H1 (cell line): ENCODE measurements around the gene MMP20. TPM values are rescaled to one million over a fixed set of nuclear protein-coding genes. Genes with fewer than 3 reads are reported as not detected.

Experiments used
- CTCF ChIA-PET: fragments of 300-600 bp; sonication (Branson Sonifier 250); formaldehyde crosslinking; loops from one replicate; lab custom pipeline; 2021; ENCODE audit not compliant: partially characterized antibody; lab: Charles Lee
- POLR2A ChIA-PET: fragments of 300-600 bp; sonication (Branson Sonifier 250); formaldehyde crosslinking; loops from one replicate; lab custom pipeline; 2021; ENCODE audit warnings: inconsistent platforms; ENCODE audit not compliant: partially characterized antibody; lab: Charles Lee
- DNase-seq, 2 experiments: peaks; one replicate each; pipeline versions ENCODE4 v3.0.0 to v3.0.0-alpha.2; 2010 to 2022; ENCODE audit warnings: low spot score in 2 of 2, low read depth in 1 of 2, mixed read lengths in 1 of 2
- FAIRE-seq: peaks from 2 replicates; lab custom pipeline; 2011; peaks lifted over from hg19 to GRCh38; lab: Jason Lieb, UNC
- H2AFZ ChIP-seq: 2 replicates; pipeline ENCODE4 v1.8.1; 2012; ENCODE audit warnings: low read length, inconsistent platforms
- H2AK5ac ChIP-seq: 2 replicates; pipeline ENCODE4 v1.6.1; 2013; ENCODE audit warnings: low read depth, low read length
- H2BK120ac ChIP-seq: replicated peaks from 2 replicates; pipeline ENCODE3; 2013; ENCODE audit warnings: low read depth, low read length, inconsistent platforms
- H2BK12ac ChIP-seq: 2 replicates; pipeline ENCODE4 v1.6.1; 2013; ENCODE audit warnings: low read depth, low read length
- H2BK15ac ChIP-seq: 2 replicates; pipeline ENCODE4 v1.6.1; 2013; ENCODE audit warnings: low read length
- H2BK20ac ChIP-seq: 2 replicates; pipeline ENCODE4 v1.6.1; 2013; ENCODE audit warnings: low read length
- H2BK5ac ChIP-seq: 2 replicates; pipeline ENCODE4 v1.6.1; 2013; ENCODE audit warnings: low read depth, low read length
- H3K14ac ChIP-seq: 2 replicates; pipeline ENCODE4 v1.6.1; 2013; ENCODE audit warnings: inconsistent platforms; ENCODE audit not compliant: insufficient read length
- H3K18ac ChIP-seq: 2 replicates; pipeline ENCODE4 v1.6.1; 2013; ENCODE audit warnings: low read length; ENCODE audit errors: extremely low read depth
- H3K23ac ChIP-seq: 2 replicates; pipeline ENCODE4 v1.6.1; 2013; ENCODE audit warnings: inconsistent platforms; ENCODE audit not compliant: insufficient read length
- H3K23me2 ChIP-seq: 2 replicates; pipeline ENCODE4 v1.6.1; 2013; ENCODE audit warnings: low read depth, low read length
- H3K27ac ChIP-seq: 2 replicates; pipeline ENCODE4 v1.6.1; 2011; ENCODE audit warnings: low read depth, low read length, inconsistent platforms
- H3K27me3 ChIP-seq, 4 experiments: replicated peaks in 1 of 4; 1 replicate in 1 of 4; 2 replicates in 3 of 4; pipeline versions ENCODE4 v1.6.1 to v1.8.1; 2011 to 2013; ENCODE audit warnings: low read length in 3 of 4, mild to moderate bottlenecking in 3 of 4, inconsistent platforms in 2 of 4, mixed read lengths in 2 of 4, moderate library complexity in 1 of 4; ENCODE audit not compliant: control insufficient read depth in 3 of 4, insufficient read depth in 3 of 4; ENCODE audit errors: extremely low read depth in 1 of 4
- H3K36me3 ChIP-seq, 4 experiments: 2 replicates each; pipeline versions ENCODE4 v1.6.1 to v1.8.1; 2011 to 2013; ENCODE audit warnings: mild to moderate bottlenecking in 4 of 4, low read length in 3 of 4, moderate library complexity in 2 of 4, control low read depth in 1 of 4, inconsistent platforms in 1 of 4; ENCODE audit not compliant: insufficient read depth in 4 of 4, control insufficient read depth in 2 of 4
- H3K4ac ChIP-seq: replicated peaks from 2 replicates; pipeline ENCODE3; 2013; ENCODE audit warnings: low read length, low read depth, mixed read lengths, inconsistent platforms; ENCODE audit not compliant: insufficient read length
- H3K4me1 ChIP-seq, 4 experiments: replicated peaks in 1 of 4; 1 replicate in 1 of 4; 2 replicates in 3 of 4; pipeline versions ENCODE4 v1.6.1 to v1.8.1; 2011 to 2013; ENCODE audit warnings: low read length in 3 of 4, inconsistent platforms in 2 of 4, mixed read lengths in 1 of 4; ENCODE audit not compliant: insufficient read depth in 4 of 4, control insufficient read depth in 3 of 4
- H3K4me2 ChIP-seq, 2 experiments: 2 replicates each; pipeline versions ENCODE4 v1.6.1 to v1.8.1; 2011 to 2013; ENCODE audit warnings: low read depth in 2 of 2, low read length in 2 of 2, control low read depth in 1 of 2, inconsistent platforms in 1 of 2, mild to moderate bottlenecking in 1 of 2; ENCODE audit not compliant: insufficient read depth in 1 of 2
- H3K4me3 ChIP-seq, 4 experiments: fragments of 200-600, 300-600 bp in 1 of 4; sonication (generic), shearing (Covaris generic), sonication (Bioruptor Twin) in 1 of 4; 2 replicates each; pipeline versions ENCODE4 v1.5.1 to v1.8.1; 2011 to 2016; ENCODE audit warnings: low read length in 4 of 4, low read depth in 3 of 4, control low read depth in 2 of 4, inconsistent platforms in 2 of 4, mild to moderate bottlenecking in 2 of 4, mixed read lengths in 1 of 4, moderate library complexity in 1 of 4; ENCODE audit not compliant: insufficient read depth in 2 of 4; ENCODE audit errors: extremely low read depth in 1 of 4
- H3K56ac ChIP-seq: replicated peaks from 2 replicates; pipeline ENCODE3; 2013; ENCODE audit warnings: low read depth, mild to moderate bottlenecking, mixed read lengths, low read length, inconsistent platforms; ENCODE audit not compliant: insufficient read length
- H3K79me1 ChIP-seq: 2 replicates; pipeline ENCODE4 v1.6.1; 2013; ENCODE audit warnings: low read depth, low read length, control low read depth
- H3K79me2 ChIP-seq, 2 experiments: 2 replicates each; pipeline versions ENCODE4 v1.6.1 to v1.8.1; 2012 to 2013; ENCODE audit warnings: low read length in 2 of 2, mild to moderate bottlenecking in 2 of 2, inconsistent platforms in 1 of 2; ENCODE audit not compliant: insufficient read depth in 2 of 2, control insufficient read depth in 1 of 2
- H3K9ac ChIP-seq, 4 experiments: replicated peaks in 1 of 4; 1 replicate in 1 of 4; 2 replicates in 3 of 4; pipeline versions ENCODE4 v1.6.1 to v1.8.1; 2011 to 2013; ENCODE audit warnings: low read depth in 3 of 4, low read length in 3 of 4, control low read depth in 2 of 4, mild to moderate bottlenecking in 2 of 4, moderate library complexity in 2 of 4, inconsistent platforms in 1 of 4; ENCODE audit errors: extremely low read depth in 1 of 4
- H3K9me3 ChIP-seq, 2 experiments: 2 replicates each; pipeline versions ENCODE4 v1.6.1 to v1.8.1; 2012 to 2013; ENCODE audit warnings: mild to moderate bottlenecking in 2 of 2, moderate library complexity in 2 of 2, control low read depth in 1 of 2, inconsistent platforms in 1 of 2, low read depth in 1 of 2, low read length in 1 of 2, mixed read lengths in 1 of 2; ENCODE audit not compliant: insufficient read depth in 2 of 2
- H4K20me1 ChIP-seq, 2 experiments: replicated peaks in 1 of 2; 2 replicates each; pipeline versions ENCODE3 to v1.8.1; 2011 to 2013; ENCODE audit warnings: inconsistent platforms in 2 of 2, low read length in 2 of 2, mild to moderate bottlenecking in 1 of 2; ENCODE audit not compliant: insufficient read depth in 2 of 2, control insufficient read depth in 1 of 2
- H4K5ac ChIP-seq: 2 replicates; pipeline ENCODE4 v1.6.1; 2013; ENCODE audit warnings: low read length, low read depth, mixed read lengths, inconsistent platforms; ENCODE audit not compliant: insufficient read length
- H4K8ac ChIP-seq: 2 replicates; pipeline ENCODE4 v1.8.0; 2013; ENCODE audit warnings: mild to moderate bottlenecking, moderate library complexity, low read length, inconsistent platforms; ENCODE audit not compliant: insufficient read depth; ENCODE audit errors: extremely low read depth
- H4K91ac ChIP-seq: replicated peaks from 2 replicates; pipeline ENCODE3; 2013; ENCODE audit warnings: low read length, mixed read lengths, inconsistent platforms; ENCODE audit not compliant: insufficient read length
- EGR1 ChIP-seq: IDR thresholded peaks from 2 replicates; pipeline ENCODE4 v1.6.1; 2011; ENCODE audit warnings: low read depth, low read length, borderline replicate concordance
- NANOG ChIP-seq: IDR thresholded peaks from 2 replicates; pipeline ENCODE4 v1.6.1; 2011; ENCODE audit warnings: low read length, low read depth, mild to moderate bottlenecking, inconsistent platforms; ENCODE audit not compliant: insufficient read depth, poor library complexity, severe bottlenecking
- PHF8 ChIP-seq: fragments of 200-600 bp; sonication (generic); conservative IDR thresholded peaks from 2 replicates; pipeline ENCODE4 v1.7.1; 2012; ENCODE audit warnings: low read depth, mild to moderate bottlenecking, inconsistent platforms, low read length, moderate library complexity
- RFX5 ChIP-seq: IDR thresholded peaks from 2 replicates; pipeline ENCODE4 v1.6.1; 2011; ENCODE audit warnings: low read depth, low read length, improper control_type of control experiment, borderline replicate concordance
- RXRA ChIP-seq: IDR thresholded peaks from 2 replicates; pipeline ENCODE4 v1.6.1; 2011; ENCODE audit warnings: low read depth, mild to moderate bottlenecking, low read length, moderate library complexity; ENCODE audit not compliant: insufficient read depth
- SAP30 ChIP-seq: fragments of 300-600 bp; sonication (generic); IDR thresholded peaks from 2 replicates; pipeline ENCODE4 v1.7.1; 2012; ENCODE audit warnings: low read length, moderate library complexity, mild to moderate bottlenecking, inconsistent platforms; ENCODE audit not compliant: insufficient read depth, insufficient replicate concordance
- SIN3A ChIP-seq, 2 experiments: IDR thresholded peaks in 1 of 2; conservative IDR thresholded peaks in 1 of 2; 2 replicates each; pipeline ENCODE4 v1.6.1; 2011 to 2012; ENCODE audit warnings: low read length in 2 of 2, improper control_type of control experiment in 1 of 2, low read depth in 1 of 2, mild to moderate bottlenecking in 1 of 2
- SP1 ChIP-seq: IDR thresholded peaks from 2 replicates; pipeline ENCODE4 v1.6.1; 2011; ENCODE audit warnings: low read depth, low read length
- SP4 ChIP-seq: IDR thresholded peaks from 2 replicates; pipeline ENCODE4 v1.6.1; 2012; ENCODE audit warnings: low read length, inconsistent platforms
- TBP ChIP-seq: IDR thresholded peaks from 2 replicates; pipeline ENCODE4 v1.6.1; 2011; ENCODE audit warnings: low read depth, low read length, improper control_type of control experiment
- YY1 ChIP-seq: IDR thresholded peaks from 2 replicates; pipeline ENCODE4 v1.6.1; 2011; ENCODE audit warnings: low read depth, mild to moderate bottlenecking, low read length
- ZNF274 ChIP-seq: IDR thresholded peaks from 2 replicates; pipeline ENCODE4 v1.7.0; 2012; ENCODE audit warnings: low read length, borderline replicate concordance; ENCODE audit errors: extremely low read depth
- WGBS, 2 experiments: shearing (Covaris generic) in 1 of 2; methylation state at CpG; one replicate each; pipeline versions ENCODE4 v1.1.6 to v1.1.7; 2013 to 2015; ENCODE audit warnings: low lambda C conversion rate in 2 of 2, mixed read lengths in 2 of 2, inconsistent platforms in 1 of 2, low coverage in 1 of 2, missing lambda C conversion rate in 1 of 2; ENCODE audit not compliant: insufficient replicate concordance in 2 of 2, insufficient coverage in 1 of 2, insufficient read length in 1 of 2; ENCODE audit errors: extremely low coverage in 1 of 2, missing lambda C conversion rate in 1 of 2; 5-methylcytosine and 5-hydroxymethylcytosine counted together
- polyA plus RNA-seq, 7 experiments: library from polyadenylated mRNA; depleted of rRNA in 3 of 7; stranded (reverse) in 5 of 7; unstranded in 2 of 7; fragments of >200 nt in 5 of 7; fragments of 200-250 nt in 2 of 7; gene quantifications; 1 replicate in 5 of 7; 2 replicates in 1 of 7; 4 replicates in 1 of 7; pipeline versions ENCODE4 v1.2.1 to v1.2.3, GENCODE V29; 2011 to 2013; ENCODE audit warnings: missing spikeins in 2 of 7, mixed read lengths in 2 of 7
- total RNA-seq: library from RNA; stranded (reverse); fragmentation: NEBNext Ultra II Directional; extraction: Animal tissue kit (Norgen Biotek cat#: 25700); gene quantifications from 2 replicates; pipeline ENCODE4 v1.2.1, GENCODE V29; 2021
- TF ChIP-seq, protein P1 (sequence below): IDR thresholded peaks from 2 replicates; pipeline ENCODE4 v1.6.1; 2011; ENCODE audit warnings: low read depth, mild to moderate bottlenecking, low read length; ENCODE audit not compliant: insufficient read depth

MMP20 gene
- total and polyA plus RNA-seq, 2 of the 8 experiments (the other 6 are each of a cell fraction or from before 2014, with no cell fraction given), result not detected

DNA sequence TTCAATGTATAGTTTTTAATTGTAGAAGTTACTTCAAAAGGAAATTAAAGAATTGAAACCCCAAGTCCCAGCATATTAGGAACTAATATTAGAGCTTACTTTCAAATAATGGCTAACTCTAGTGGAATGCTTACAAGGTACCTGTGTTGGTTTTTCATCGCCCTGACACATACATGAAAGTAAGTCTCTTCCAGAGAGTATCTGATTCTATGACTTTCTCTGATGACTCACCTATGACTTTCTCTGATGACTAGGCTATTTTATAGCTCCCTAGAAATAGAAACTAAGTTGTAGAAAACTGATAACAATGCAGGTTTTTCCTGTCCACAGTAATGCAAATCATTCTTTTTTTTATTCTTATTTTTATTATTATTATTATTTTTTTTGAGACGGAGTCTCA lies 61.0 kb downstream of the MMP20 start:
- H3K4me3 ChIP-seq, result no peak overlapping the region
- no peak overlapping the region for H3K27ac ChIP-seq
- 97% methylated on average over 2 of the region's 2 CpGs; no CpG with 5 or more reads in 1 of the 2 experiments for WGBS, 2 experiments
- H4K91ac ChIP-seq, result no peak overlapping the region
- H4K8ac ChIP-seq, result no peak overlapping the region
- no peak overlapping the region for H3K18ac ChIP-seq
- no peaks in the 10 kb centered on the region for H3K23me2 ChIP-seq
- no peak overlapping the region for H3K9ac ChIP-seq
- H3K36me3 ChIP-seq, result no peaks in the 10 kb centered on the region; a peak in 1 of 8 replicates
- H3K4me2 ChIP-seq, result no peak overlapping the region
- no peak overlapping the region for H4K5ac ChIP-seq
- ChIA-PET POLR2A (no interaction called here), CTCF (interaction anchor here (1.0 kb wide), 1 partner anchor 102 kb away, joined by 3 read pairs; no protein-coding TSS in a partner anchor)
- H2BK20ac ChIP-seq, result no peak overlapping the region
- no peak overlapping the region for H2AFZ ChIP-seq
- no peaks in the 10 kb centered on the region for H3K27me3 ChIP-seq
- H2BK120ac ChIP-seq, result no peak overlapping the region
- no peaks in the 10 kb centered on the region for H3K4me1 ChIP-seq
- no peaks in the 10 kb centered on the region for H3K79me2 ChIP-seq
- H3K23ac ChIP-seq, result no peak overlapping the region
- no peak overlapping the region for H3K56ac ChIP-seq
- H2BK12ac ChIP-seq, result no peak overlapping the region
- H3K79me1 ChIP-seq, result no peaks in the 10 kb centered on the region
- no peak overlapping the region for H2AK5ac ChIP-seq
- TF ChIP-seq SP1 (no peak), SAP30 (no peak), NANOG (no peak), YY1 (no peak), EGR1 (no peak), PHF8 (no peak), RFX5 (no peak), SIN3A (conservative IDR thresholded peaks at IDR 0.05 in 1 of 2, IDR thresholded peaks at IDR 0.05 in 1 of 2; ENCODE audit: low read depth in 1 of 2, low read length in 2 of 2) (no peak), SP4 (no peak), ZNF274 (no peak), RXRA (no peak), TBP (no peak)
- TF ChIP-seq, protein P1, sequence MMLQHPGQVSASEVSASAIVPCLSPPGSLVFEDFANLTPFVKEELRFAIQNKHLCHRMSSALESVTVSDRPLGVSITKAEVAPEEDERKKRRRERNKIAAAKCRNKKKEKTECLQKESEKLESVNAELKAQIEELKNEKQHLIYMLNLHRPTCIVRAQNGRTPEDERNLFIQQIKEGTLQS, result no peak
- H4K20me1 ChIP-seq, result no peaks in the 10 kb centered on the region
- no peak overlapping the region for H3K14ac ChIP-seq
- H2BK15ac ChIP-seq, result no peak overlapping the region
- no peak overlapping the region for H2BK5ac ChIP-seq
- FAIRE-seq (no peak), DNase-seq (no peak)
- H3K4ac ChIP-seq, result no peak overlapping the region
- peaks cover 6 to 14% of the 10 kb centered on the region in 2 experiments; a peak in 3 of 4 replicates for H3K9me3 ChIP-seq
